ENCODE results near the gene CDK14.

CDK14 gene

DNA sequence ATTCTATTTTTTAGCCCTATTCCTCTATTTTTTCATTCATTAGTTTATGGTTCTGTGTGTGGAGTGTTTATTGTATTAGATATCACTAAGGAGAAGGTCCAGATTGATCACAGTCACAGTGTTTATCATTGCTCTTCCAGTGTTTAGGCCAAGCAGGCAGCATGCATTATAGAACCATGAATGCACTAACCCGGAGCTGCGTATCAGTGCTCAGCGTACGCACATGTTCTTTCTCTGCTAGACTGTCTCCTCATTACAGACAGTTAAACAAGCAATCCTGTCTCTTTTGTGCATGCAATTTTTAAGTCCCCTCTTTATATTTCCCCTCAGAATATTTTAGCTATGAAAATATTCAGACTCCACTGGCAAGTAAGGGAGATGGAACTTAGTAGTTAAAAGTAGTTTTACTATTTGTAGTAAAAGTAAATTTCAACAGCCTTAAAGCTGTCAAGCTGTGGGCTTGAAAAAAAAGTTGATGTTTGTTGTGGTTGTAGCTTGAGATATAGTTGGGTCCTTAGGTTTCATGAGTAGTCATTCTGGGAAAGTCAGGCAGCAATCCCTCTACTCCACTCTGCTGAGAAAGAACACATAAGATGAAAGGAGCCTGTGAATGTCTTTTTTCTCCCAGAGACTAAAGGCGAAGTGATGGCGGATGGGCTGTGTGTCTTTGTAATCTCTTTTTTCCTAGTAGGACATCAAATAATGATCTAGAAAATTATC is 260.4 kb downstream of the CDK14 start:
- DNase-seq, result no peak

DNA sequence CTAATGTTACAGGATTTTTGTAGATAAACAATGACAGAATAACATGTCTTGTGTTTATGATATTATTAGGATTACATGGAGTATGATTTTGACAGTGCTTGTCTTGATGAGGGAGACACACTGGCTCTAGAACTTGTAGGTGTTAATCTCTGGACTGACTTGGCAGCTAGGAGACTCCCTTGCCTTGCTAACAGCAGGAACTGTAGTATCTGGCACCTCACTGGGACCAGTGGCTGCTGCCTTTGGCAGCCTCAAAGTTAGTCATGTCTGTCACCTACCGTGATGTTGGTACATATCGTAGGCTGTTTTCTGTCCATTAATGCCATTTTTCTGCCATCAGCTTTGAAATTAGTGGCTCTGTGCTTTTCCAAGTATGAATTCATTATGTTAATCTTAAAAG is 261.5 kb downstream of the CDK14 start:
- DNase-seq, result no peak

DNA sequence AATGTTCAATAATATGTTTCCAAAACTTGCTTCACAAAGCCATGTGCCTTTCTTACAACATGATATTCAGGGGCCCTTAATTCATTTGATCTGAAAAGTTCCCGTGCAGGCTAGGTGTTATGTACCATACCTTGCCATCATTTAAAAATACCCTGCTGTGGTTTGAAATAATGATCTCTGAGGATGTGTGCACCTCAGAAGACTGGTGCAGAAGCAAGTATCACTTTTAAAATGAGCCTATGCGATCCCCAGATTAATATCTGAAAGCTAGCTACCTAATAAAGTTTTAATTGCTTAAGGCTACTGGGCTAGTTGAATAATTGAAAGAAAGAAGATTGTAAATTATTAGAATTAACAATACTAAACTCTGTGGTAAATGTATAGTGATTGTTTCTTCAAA is 262.4 kb downstream of the CDK14 start:
- no peak for DNase-seq

DNA sequence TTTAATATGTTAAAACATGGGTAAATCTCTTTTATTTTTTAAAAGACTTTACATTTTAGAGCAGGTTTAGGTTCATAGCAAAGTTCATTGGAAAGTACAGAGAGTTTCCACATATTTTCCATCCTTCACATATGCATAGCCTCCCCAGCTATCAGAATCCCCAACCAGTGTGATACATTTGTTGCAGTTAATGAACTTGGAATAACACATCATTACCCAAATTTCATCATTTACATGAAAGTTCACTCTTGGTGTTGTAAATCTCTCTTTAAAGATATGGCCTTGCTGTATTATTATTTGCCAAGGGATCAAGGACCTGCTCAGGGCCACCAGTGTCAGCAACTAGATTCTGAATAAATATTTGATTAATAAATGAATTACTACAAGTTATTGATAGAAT is 263.4 kb downstream of the CDK14 start:
- DNase-seq, result no peak

DNA sequence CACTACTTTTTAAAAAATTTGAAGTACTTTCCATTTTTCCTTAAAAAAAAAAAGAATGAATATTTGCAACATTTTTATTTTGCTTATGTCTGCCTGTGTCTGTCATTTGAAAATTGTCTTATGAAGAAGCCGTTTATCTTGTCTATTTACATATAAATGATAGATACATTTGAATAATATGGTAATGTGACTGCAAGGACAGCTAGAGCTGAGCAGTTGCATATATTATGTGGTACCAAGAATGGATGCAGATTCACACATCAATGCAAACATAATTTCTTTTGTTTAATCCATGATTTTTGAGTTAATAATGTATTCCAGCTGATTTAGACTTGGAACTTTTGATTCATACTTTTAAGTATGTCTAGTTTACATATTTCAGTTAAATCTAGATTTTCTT is 268.0 kb downstream of the CDK14 start:
- no peak for DNase-seq

DNA sequence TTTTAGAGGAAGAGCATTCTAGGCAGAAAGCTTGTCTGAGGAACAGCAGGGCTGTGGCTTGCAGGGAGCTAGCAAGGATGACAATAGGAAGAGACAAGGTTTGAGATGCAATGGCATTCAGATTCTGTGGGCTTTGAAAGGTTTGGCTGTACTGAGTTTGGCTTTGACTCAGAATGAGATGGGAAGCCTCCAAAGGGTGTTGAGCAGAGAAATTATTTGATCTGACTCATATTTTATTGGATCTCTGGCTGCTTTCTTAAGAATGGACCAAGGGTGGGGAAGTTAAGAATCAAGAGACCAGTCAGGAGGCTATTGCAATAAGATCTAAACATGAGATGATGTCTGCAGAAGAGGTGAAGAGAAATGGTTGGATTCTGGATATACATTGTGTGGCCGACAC is 273.2 kb downstream of the CDK14 start:
- DNase-seq, result no peak

DNA sequence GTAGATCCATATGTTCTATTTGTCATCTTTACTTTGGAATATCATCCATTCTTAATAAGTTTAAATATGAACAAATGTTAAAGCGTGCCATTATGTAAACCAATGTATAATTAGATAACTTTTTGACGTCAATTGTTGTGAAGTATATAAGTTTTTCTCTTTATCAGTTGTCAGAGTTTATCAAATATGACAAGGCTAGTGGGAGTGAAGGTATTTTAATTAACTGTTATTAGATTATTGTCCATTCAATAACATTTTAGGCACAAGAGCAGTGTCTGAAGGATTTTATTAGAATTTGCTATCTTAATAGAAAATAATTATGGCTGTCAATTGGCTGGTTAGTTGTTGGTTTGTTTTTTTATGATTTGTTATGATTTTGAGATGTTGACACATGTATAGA is 280.6 kb downstream of the CDK14 start:
- DNase-seq, result no peak

DNA sequence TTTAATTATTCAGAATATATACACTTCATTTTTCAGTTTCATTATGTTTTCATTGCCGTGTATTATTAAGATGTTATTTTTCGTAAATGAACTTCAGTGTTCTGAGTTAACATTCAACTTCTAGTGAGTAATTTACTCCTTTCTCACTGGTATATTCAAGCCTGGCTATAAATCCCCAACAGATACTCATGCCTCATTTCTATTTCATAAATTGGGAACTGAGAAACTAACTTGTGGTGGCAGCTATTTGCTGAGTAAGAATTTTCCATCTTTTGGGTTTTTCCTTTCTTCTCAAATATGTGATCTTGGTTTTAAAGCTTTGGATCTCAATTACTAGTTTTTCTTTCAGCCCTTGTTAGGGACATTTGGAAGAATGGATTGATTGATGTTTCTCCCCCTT is 281.1 kb downstream of the CDK14 start:
- DNase-seq, result no peak

DNA sequence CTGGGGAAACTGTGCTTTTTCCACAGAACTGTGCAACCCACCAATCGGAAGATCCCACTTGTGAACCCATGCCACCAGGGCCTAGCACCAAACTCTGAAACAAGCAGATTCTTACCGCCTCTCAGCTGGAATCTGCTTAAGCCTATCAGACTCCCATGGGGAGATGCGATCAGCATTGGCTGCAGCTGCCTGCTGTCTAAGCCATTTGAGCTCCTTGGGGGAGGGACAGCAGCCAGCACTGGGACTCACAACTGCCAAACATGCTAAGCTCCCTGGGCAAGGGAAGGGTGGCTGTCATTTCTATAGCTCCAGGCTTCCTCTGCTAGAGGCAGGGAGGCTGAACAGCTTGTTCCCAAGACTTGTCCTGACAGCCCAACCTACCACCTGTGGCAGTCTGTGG is 283.8 kb downstream of the CDK14 start:
- no peak for DNase-seq

DNA sequence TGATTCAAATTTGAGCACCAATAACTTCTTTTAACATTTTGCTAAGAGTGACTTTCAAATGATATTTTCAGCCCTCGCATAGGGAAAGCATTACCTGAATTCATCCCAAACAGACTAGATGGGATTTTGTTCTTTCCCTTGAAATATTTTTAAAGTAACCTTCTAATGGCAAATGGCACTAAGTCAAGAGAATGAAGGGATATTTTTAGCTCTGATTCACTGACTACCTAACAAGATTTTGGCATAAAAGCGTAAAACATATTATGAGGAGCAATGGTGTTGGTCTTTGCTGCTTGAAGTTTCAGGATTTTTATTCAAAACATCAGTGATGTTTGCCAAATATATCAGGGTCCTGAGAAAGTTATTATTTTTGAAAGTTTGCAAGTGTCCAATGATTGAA is 290.3 kb downstream of the CDK14 start:
- no peak for DNase-seq

DNA sequence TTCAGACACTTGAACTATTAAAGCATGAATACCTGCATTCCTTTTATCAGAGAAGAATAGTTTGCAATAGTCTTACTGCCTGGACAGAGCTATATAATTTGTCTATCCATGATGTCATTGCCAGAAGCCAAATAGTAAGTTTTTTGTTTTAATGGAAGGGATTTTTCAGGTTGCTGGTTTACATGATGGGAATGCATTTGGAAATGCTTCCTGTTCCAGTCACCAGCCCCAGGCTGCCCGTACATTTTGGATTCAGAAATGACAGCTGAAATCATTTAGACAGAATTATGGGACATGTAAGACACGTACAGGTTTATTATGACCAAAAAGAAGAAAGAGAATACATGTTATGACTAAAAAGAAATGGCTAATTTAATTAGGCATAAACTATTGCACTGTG is 293.1 kb downstream of the CDK14 start:
- DNase-seq, result no peak

DNA sequence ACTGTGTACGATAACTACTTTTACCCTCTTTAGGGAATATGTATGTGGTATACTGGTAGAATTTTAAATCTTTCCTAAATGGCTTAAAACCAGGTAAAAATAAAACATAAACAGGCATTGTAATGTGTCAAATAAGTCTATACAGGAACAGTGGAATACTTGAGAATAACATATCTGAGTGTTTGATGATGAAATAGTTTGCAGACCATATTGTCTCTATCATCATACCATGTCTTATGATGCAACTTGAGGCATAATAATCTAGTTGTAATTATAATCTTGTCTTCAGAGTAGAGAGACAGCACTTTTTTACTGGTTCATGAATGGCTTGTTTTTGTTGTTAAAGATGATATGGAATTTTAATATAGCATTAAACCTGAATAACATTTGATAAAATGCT is 293.5 kb downstream of the CDK14 start:
- DNase-seq, result no peak

DNA sequence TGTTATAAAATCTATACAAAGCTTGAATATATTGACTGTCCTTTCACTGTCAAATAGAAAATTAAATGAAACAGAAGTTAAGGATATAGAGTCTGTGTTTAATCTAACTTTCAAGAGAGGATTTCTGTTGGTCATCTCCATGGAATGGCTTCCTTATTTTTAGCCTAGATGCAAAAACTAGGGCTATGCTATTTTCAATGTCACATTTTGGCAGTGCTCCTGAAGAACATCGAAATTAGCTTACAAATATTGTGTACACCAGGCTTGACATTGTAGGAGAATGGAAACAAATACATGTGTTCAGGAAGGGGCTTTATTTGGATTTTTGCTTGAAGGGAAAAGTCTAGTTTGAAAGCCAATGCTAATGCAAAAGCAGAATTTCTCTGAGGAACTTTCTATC is 295.4 kb downstream of the CDK14 start:
- DNase-seq, result no peak

DNA sequence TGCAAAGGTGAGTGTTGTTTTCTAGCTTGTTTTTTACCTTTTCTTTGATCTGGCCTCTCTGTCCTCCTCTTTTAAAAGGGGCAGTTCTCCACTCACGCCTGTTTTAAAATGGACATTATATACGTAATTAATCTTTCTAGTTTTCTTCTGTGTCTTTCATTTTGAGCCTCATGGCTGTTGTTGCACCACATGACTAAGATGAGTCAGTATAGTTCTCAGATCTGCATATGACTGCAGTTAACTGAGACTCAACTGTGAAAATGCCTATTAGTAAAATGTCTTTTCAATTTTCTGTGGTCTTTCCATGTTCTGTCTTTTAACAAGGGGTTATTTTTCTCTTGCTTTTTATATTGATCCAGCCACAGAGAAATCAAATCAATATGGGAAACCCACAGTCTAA is 296.1 kb downstream of the CDK14 start:
- no peak for DNase-seq

DNA sequence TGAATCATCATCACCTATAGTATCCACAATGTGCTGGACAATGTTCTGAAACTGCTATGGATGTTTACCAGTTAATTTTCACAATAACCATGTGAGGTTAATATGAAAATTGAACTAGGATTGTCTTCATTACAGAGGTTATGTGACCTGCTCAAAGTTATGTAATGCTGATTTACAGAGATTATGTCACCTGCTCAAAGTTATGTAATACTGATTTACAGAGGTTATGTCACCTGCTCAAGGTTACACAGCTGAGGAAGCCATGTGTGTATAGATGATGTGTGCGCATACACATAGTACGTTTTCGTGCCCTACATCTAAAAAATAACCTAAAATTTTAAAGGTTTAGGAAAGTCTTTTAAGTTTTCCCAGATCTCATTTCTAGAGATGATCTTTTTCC is 298.0 kb downstream of the CDK14 start:
- no peak for DNase-seq

DNA sequence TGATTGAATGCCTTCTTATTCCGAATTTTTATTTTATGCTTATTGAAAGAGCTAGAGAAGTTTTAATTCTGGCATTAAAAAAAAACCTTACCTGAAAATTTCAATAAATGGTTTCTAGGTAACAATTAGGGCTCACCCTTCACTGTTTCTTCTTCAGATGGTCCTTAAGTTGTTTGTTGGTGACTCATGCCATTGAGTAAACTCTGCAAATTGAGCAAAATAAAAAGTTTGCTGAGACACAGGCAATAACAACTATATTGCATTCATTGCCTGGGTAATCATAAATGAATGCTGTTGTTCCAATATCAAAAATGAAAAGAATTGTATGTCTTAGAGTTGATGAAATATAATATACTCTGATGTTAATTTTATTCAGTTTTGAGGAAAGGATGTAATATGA is 300.3 kb downstream of the CDK14 start:
- no peak for DNase-seq

DNA sequence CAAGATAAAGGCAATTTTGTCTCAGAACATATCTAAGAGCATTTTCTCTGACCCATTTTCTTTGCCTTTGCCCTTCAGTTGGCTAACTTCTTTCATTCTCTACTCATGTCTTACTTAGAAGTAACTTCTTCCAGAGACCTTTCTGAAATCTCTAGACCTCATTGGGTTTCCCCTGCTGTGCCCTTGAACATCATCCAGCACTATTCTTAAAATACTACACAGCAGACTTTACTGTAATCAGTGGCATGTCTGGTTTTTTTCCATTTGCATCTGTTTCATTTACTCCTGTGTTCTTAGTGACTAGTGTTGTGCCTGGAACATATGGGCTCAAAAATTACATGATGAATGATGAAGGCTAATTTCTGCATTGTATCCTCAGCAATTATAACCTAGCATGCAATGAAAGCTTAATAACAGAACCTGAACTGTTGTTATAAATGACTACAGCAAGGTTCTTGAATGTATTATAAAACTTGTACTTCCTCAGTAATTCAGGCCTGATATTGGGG is 301.9 kb downstream of the CDK14 start:
- DNase-seq, result no peak

DNA sequence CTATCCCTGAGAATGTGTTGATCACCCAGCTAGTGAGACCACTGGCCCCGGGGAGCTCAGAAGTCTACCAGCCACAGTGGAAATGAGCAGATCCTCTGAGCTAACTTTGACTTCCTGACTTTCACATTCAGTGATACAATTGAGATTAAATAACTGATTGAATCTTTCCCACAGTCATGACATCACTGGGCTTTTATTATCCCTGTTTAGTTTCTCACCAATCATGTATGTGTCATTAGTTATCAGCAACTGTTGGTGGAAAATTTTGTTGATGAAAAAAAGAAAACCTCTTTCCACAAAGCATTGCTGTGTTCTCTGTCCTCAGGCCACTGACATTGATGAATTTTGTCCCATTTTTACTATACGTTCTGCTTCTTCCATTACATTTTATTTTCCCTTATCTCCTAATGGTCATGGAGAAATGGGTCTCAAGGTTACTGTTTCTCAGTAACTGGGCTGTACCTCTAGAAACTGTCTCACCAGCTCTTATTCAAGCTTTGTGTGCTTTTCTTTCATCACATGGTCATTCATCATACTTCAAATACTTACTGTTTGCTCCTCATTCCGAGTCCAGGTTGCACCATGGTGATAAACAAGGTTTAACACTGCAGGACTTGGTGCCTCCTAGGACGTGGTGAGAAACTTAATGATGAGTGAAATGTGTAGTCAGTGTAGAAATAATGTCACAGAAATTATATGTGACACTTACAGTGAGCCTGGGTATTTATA is 304.7 kb downstream of the CDK14 start:
- DNase-seq, result no peak

DNA sequence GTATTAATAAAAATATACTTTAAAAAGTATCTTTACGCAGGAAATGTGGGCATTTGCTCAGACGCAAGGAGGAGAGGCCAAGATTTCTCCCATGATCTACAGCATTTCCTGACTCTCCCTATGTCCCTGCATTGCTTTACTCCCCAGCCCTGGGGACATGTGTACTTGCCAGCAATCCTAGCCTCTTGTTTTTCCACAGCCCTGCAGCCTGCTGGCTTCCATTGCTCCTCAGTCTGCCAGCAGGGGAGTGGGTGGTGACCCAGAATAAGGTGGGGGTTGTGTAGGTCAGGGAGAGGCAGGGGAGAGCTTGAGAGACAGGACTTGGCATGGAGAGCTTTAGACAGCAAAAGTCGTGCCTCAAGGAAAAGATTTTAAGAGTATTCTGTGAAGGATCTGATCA is 307.7 kb downstream of the CDK14 start:
- DNase-seq, result no peak

DNA sequence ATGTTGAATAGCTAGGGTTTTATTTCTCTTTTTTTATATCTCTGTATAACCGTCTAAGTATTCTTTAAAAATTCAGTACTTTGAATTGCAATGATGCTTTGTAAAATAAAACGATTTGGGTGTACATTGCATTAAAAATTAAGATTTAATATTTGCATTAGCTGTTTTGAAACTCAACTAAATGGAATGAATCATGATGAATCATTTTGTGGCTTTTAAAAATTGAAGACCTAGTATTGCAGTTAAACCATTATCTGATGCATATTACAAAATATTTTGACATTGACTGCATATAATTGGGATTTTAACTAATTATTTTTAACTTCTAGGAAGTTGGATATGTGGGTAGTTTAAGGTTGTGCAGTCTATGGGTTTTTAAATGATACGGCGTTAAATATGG is 314.0 kb downstream of the CDK14 start:
- no peak for DNase-seq

DNA sequence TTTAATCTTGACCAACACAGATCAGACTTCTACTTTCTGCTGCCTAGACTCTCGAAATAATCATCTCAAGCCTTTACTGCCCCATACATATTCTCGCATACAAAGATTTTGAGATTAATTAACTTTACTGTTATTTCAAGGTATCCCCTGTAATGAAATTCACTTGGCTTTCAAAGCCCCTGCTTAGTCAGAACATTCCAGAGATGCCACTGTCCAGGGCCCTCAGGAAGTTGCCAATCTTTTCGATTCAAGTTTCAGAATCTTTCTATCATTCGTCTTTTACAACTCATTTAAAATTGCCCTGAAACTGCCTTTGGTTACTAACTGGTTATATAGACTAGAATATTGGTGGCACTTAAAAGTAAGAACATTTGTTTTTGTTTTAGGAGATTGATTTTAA is 320.2 kb downstream of the CDK14 start:
- DNase-seq, result no peak

DNA sequence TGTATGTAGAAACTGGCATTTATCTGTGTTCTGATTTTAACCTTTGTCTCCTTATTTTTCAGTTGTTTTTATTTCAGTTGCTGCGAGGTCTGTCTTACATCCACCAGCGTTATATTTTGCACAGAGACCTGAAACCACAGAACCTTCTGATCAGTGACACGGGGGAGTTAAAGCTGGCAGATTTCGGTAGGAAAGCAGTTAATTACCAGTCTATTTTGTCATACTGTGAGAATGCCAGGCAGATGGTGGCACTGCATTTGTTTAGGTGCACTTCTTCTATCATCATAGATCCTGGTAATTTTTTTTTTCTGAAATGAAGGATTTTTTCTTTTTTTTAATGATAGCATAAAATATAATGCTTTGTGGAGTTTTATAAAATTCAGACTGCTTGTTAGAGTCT is 321.4 kb downstream of the CDK14 start:
- no peak for DNase-seq

DNA sequence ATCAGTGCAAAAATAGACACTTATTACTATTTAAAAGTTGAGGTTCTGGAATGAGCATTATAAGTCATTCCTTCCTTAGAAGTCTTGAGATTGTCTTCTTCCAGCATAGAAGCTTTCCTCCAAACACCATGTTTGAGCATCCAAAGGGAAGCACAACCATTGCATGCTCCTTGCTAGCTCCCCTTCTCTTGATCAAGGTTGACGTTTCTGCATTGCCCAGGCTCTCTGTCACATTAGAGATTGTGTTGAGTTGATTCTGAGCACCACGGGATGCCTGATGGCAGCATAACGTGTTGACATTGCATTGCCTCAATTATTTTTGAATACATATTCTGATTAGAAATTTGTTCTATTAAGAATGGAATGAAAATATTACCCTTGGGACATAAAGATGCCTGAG is 322.2 kb downstream of the CDK14 start:
- DNase-seq, result no peak

DNA sequence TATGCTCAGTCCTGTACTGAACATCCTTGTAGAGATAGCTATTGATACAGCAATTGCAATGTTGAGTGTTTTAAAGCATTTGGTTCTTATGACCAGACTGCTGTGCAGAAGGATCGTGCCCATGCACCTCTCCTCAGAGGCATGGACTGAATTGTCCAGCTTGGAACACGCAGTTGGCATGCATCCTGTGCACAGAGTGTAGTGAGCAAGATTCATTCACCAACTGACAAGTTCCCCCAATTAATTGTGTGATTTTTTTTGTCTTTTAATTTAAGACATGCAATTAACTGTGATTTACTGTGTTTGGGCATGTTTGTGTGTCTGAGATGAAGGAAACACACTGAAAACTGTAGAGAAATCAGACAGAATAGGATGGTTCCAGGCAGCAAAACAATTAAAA is 323.7 kb downstream of the CDK14 start:
- DNase-seq, result no peak

DNA sequence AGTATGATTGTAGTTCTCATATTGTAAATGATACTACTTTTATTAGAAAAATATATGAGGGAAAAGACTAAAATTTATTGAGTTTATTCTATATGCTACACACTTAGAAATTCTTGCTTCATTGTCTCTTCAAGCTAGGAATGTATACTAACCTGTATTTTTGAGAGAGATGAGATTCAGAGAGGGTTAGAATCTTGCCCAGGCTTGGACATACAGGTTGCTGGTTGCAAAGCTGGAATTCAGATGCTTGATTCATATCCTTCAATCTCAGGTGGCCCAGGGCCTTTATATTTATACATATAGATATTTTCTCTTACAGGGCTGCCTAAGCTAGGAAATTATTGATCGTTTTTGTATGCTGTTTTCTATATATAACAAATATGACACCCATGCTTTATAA is 324.2 kb downstream of the CDK14 start:
- DNase-seq, result no peak
